Liver (tissue), 3 donors: ENCODE measurements around the gene LONRF2.

Experiments
- CTCF ChIP-seq: fragments of 150-350 bp; IDR thresholded peaks from 2 replicates; pipeline ENCODE4 v1.5.1; 2017; ENCODE audit warnings: improper control_type of control experiment, low read depth, low read length; ENCODE audit not compliant: missing input control
- MAX ChIP-seq: IDR thresholded peaks from 2 replicates; pipeline ENCODE4 v1.6.1; 2016; ENCODE audit warnings: antibody characterized with exemption
- REST ChIP-seq: IDR thresholded peaks from 2 replicates; pipeline ENCODE4 v1.6.1; 2016; ENCODE audit warnings: antibody characterized with exemption, mild to moderate bottlenecking
- TAF1 ChIP-seq: conservative IDR thresholded peaks from 2 replicates; pipeline ENCODE4 v1.6.1; 2016; ENCODE audit warnings: antibody characterized with exemption, mild to moderate bottlenecking
- donor health status: healthy.
- donor health status: healthy.

- TF ChIP-seq TAF1, result no peak
- TF ChIP-seq CTCF, result no peak
- no peak for TF ChIP-seq REST
- no peak for TF ChIP-seq MAX
Observed at GRCh38 chr2:100223502-100223901, 98.8 kb downstream of the LONRF2 start.
